Renal cortical epithelial cell (primary cell): Measurements from ENCODE around the gene BCL6B. TPM values are rescaled to one million over a fixed set of nuclear protein-coding genes. Genes with fewer than 3 reads are reported as not detected.
"Not testable (repeated sequence)": the region's sequence is repeated elsewhere in the genome, so short reads cannot be mapped to it uniquely, and the experiment has no call there.

Source experiments
- DNase-seq: peaks from one replicate; pipeline ENCODE4 v3.0.0-alpha.2; 2011; ENCODE audit warnings: low read depth
- total RNA-seq: library from RNA; depleted of rRNA; stranded (reverse); fragments of >200 nt; gene quantifications from 2 replicates; pipeline ENCODE4 v1.2.3, GENCODE V29; 2014

BCL6B gene
- total RNA-seq, 1 donor from 2014 or later = 0.05 TPM

DNA sequence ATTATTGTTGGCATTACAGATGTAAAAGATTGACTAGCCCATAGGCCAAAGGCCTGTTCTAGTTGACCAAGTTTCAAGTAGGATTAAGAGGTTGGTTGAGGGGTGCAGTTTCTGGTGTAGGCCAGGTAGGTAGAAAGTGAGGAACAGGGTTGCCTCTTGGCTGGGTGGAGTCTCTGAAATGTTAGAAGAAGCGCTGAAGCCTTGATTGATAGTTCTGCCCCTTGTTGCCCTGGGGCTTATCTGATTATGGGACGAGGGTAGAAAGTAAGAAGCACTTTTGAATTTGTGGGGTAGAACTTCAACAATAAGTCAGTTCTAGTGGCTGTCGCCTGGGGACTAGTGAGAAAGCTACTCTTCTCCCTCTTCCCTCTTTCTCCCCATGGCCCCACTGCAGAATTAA, 6.2 kb downstream of the BCL6B start:
- no peak for DNase-seq

DNA sequence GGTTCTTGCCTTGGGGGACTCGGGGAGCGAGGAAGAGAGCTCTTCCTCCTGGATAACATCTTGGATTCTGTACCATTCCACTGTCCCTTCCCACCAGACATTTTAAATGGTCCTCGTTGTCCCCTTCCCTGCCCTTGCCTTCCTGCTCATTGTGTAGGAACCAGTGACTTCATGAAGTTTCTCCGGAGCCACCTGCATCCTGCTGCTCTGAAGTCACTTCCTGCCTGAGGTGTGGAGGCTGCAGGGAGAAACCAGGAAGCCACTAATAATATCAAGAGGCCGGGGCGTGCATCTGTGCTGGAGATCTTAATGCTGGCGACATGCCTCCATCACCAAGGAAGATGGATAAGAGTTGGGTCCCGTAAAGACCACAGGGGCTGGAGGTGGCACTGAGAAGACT, 6.8 kb downstream of the BCL6B start:
- DNase-seq = no peak

DNA sequence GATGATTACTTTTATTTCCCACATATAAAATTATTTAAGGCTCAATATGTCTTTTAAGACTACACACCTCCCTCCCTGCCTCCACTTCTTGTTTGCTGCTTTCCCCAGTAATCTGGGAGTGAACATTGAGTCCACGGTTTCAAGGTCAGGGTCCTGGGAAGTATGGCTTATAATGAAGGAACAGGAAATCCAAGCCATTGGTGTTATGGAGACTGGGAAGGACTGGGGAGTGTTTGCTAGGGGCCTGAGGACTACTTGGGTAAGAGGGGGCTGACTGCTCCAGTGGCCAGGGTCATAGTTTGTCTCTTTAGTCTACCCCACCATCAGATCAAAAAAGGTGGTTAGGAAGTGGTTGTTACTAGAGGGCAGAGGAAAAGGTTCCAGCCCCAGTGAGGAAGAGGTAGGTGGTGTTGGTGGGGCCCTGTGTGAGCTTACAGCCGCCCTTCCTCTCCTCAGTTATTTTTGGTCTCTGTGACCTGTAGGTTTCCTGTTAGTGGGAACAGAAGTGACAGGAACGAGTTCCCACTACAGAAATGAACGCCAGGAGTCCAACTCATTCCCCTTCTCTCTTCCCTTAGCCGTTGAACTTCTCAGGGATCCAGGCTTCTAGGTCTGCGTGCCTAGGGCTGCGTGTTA, 12.2 kb downstream of the BCL6B start:
- no peak for DNase-seq

DNA sequence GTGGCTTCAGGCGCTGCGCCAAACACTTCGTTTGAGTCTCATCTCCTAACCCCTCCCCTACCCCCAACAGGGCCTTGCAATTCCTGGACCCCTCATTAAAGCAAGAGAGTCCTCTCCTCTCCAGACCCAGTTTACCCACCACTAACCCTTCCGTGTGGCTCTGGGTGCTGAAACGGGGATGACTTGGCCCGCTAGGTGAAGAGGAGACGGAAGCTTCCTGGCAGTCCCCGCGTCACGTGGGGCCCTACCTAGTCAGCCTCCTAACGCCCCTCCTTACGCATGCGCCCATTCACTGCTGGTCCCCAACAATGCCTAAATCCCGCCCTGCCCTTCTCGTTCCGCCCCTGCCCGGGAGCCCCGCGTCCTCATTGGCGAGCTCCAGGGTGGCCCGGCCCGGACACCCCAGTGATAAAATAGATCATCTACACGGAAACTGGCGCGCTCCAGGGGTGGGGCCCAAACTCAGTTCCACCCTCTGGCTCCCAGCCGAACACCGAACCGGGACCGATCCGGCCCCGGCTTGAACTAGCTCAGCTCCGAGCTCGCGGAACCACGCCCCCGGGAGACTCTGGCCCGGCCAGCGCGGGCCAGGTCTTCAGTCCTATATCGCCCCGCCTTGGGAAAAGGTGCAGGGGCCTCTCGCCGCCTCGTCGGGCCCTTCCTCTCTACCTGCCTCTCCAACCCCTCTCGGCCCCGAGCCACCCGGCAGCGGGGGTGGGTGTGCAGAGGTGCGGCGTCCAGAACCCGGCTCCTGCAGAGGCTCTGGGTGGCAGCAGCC, 12.9 kb downstream of the BCL6B start, which contains the start of gene SLC16A13:
Gene SLC16A13, plus strand, starts transcription at position 425 of the 778 bp plus-strand sequence. CDS start 368 bp downstream, outside the sequence.
- peak; percentile 93 for DNase-seq

DNA sequence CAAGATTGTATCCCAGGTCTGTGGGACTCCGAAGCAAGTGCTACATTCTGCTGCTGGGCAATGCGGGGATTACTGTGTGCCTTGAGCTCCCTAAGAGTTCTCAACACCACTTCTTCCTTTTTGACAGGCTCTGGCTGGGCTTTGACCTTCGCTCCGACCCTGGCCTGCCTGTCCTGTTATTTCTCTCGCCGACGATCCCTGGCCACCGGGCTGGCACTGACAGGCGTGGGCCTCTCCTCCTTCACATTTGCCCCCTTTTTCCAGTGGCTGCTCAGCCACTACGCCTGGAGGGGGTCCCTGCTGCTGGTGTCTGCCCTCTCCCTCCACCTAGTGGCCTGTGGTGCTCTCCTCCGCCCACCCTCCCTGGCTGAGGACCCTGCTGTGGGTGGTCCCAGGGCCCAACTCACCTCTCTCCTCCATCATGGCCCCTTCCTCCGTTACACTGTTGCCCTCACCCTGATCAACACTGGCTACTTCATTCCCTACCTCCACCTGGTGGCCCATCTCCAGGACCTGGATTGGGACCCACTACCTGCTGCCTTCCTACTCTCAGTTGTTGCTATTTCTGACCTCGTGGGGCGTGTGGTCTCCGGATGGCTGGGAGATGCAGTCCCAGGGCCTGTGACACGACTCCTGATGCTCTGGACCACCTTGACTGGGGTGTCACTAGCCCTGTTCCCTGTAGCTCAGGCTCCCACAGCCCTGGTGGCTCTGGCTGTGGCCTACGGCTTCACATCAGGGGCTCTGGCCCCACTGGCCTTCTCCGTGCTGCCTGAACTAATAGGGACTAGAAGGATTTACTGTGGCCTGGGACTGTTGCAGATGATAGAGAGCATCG, 15.4 kb downstream of the BCL6B start:
- DNase-seq = no peak

DNA sequence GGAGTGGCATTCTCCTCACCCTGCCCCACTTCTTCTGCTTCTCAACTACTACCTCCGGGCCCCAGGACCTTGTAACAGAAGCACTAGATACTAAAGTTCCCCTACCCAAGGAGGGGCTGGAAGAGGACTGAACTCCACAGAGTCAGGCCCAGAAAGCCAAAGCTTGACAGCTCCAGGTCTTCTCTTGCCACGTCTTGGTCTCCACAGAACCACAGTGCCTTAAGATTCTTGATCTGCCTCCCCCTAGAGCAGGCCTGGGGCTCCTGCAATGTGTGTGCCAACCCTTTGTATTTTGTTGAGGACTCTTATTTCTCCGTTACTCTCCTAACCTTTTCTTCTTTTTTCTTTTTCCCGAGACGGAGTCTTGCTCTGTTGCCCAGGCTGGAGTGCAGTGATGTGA, 17.0 kb downstream of the BCL6B start:
- no peak for DNase-seq

DNA sequence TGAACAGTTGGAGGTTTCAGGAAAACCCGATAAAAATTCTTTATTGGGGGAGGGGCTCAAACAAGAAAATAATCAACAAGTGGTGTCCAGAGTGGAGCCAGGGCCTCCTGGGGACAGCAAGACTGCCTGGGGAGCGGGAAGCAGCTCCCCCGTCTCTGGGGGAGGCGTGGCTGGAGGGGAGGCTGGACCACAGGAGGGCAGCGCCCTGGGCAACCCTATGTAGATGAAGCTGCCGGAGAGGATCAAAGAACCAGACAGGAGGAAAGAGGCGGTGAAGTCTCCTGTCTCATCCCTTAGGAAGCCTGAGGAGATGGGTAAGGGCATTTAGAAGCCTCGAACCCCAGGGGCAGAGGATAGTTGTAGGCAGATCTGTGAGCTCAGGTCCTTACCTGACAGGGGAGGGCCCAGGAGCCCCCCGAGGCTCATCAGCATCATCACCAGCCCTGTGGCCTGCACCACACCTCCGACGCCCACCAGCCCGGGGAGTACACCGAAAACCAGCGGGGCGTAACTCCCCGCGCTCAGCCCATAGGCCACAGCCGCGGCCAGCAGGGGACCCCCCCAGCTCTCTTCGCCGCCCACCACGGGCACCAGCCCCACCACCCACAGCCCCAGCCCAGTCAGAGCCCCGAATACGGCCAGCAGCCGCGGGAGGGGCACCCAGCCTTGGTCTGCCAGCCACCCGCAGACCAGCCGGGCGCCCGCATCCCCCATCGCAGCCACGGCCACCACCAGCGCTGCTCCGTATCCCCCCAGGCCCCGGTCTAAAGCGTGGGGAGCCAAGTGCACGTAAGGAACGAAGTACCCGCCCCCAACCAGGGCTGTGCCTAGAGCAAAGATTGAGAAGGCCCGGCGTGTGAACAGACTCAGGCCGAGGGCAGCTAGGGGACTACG, 19.0 kb downstream of the BCL6B start:
- no peak for DNase-seq

DNA sequence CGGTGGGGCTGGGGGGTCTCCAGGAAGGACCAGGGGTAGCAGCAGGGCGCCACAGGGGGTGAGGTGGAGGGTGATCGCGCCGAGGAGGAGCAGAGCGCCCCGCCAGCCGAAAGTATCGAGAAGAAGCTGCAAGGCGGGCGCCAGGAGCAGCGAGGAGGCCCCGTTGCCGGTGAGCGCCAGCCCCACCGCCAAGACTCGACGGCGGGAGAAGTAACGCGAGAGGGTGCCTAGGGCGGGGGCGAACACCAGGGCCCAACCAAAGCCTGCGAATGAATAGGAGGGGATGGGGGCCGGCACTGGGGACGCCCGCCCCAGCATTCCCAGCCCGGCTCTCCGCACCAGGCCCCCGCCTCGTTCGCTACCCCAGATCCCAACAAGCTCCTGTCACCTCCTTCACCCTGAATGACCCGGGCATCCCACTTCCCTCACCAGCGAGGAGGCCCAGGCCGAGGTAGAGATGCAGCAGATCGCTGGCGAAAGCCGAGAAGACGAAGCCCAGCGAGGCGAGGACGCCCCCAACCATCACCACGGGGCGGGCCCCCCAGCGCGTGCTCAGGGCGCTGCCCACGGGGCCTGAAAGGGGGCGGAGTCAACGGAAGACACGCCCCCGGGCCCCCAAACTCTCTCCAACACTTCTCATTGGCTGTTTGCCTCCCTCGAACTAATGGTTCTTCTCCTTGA, 19.8 kb downstream of the BCL6B start:
- DNase-seq = no peak

DNA sequence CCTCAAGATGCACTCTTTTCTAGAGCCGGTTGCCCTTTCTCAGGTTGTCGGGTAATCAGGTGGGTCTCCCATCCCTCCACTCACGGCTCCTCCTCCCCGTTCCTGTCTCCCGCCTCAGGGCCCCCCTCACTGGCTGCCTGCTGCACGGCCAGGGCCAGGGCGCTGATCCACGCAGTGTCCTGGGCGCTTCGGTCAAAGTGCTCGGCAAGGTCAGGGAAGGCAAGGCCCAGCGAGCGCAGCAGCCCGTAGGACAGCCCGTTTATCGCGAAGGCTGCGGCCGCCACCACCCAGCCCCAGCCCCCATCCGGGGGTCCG, 20.3 kb downstream of the BCL6B start:
- DNase-seq = no peak

DNA sequence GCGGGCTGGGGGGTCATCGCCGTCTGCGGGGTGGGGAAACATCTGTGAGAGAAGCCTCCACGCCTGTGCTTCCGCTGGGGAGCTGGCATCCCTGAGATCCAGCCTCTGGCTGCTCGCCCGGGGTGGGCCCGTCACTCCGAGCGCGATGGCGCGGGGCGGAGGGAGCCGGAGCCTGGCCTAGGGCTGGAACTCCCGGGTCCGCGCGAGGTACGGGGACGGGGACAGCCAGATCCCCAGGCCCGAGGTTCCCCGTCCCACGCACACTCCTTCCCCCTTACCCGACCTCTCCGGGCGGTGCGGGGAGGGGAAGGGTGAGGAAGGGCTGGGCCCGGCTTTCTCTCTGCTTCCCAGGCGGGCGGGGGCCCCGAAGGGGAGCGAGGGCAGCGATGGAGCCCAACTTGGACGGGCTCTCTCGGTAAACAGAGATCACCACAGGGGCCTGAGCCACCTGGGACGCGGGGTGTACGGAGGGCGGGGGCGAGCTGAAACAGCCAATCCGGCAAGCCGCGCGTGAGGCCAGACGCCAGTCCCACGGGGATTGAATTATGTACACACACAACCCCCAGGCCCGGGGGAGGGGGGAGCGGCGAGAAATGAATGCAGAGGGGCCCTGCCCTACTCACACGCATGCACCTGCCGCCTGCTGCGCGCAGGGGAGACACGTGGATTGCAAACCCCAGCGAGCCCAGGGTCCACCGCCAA, 20.8 kb downstream of the BCL6B start, which contains the start of gene SLC16A11:
Gene SLC16A11, minus strand, starts transcription at position 596 of the 702 bp plus-strand sequence. Its CDS starts 579 bp downstream, at position 17.
- no peak for DNase-seq

DNA sequence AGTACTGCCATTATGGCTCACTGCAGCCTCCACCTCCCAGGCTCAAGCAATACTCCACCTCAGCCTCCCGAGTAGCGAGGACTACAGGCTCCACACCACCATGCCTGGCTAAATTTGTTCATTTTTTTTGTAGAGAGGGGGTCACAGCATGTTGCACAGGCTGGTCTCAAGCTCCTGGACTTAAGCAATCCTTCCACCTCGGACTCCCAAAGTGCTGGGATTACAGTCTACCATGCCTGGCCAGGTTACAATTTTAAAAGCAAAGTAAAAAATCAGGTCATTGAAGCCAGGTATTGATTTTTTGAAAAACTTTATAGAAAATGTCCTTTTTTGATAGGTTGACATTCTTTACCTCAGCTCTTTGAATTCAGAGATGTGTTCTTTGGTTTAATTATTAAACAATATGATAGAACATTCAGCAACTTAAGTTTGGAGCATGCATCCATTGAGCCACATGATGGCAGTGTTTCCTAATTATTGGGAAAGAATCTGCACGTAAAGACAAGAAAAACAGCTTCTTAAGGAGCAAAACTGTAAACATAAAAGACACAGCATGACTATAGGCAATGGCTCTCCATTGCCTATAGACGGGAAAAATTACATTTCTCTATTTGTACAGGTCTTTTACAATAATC, 22.8 kb downstream of the BCL6B start:
- DNase-seq = peak; percentile 92

DNA sequence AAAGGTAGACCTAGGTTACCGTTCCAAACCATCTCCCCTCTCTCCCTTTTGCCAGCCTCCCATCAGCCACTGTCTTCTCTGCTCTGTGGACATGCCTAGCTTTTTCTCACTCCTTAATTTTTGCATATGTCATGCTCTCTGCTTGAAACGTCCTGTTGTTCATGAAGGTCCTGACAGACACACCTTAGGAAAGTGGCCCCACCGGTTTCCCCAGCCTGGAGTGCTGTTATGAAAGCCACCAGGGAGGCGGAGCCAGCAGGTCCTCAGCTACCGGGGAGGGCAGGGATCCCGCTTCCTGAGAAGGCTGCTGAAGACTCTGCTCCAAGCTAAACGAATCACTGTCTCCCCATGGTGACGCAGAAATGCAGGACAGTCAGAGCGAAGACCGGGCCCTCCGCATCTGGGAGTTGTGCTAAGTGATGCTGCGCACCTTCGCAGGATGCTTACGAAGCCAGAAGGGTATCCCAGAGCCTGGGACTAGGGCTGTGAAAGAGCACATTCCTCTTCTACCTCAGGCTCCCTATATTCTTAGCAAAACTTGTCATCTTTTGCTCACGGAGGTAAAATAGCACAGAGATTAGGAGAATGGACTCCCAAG, 23.4 kb downstream of the BCL6B start:
- DNase-seq = no peak

DNA sequence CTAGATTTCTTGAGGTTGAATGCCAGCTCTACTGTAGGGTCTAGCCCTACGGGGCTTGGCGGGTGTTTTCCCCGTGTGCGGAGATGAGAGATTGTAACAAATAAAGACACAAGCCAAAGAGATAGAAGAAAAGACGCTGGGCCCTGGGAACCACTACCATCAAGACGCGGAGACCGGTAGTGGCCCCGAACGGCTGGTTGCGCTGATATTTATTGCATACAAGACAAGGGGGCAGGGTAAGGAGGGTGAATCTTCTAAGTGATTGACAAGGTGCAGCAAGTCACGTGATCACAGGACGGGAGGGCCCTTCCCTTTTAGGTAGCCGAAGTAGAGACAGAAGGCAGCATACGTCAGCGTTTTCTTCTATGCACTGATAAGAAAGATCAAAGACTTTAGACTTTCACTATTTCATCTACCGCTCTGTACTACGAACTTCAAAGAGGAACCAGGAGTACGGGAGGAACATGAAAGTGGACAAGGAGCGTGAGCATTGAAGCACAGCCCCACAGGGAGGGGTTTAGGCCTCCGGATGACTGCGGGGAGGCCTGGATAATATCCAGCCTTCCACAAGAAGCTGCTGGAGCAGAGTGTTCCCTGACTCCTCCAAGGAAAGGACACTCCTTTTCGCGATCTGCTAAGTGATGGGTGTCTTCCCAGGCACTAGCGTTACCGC, 24.0 kb downstream of the BCL6B start:
- DNase-seq = not testable (repeated sequence)

DNA sequence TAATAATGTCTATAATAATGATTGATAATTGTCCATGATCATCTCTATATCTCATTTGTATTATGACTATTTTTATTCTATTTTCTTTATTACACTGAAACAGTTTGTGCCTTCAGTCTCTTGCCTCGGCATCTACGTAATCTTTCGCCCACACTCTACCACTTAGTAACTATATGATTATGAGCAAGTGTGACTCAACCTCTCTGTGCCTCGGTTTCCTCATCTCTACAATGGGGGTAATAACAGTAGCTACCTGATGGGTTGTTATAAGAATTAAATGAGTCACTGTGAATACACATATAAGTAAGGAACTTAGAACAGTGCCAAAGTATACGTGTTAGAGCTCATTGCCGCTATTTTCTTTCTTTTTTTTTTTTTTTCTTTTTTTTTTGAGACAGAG, 24.7 kb downstream of the BCL6B start:
- DNase-seq = no peak

DNA sequence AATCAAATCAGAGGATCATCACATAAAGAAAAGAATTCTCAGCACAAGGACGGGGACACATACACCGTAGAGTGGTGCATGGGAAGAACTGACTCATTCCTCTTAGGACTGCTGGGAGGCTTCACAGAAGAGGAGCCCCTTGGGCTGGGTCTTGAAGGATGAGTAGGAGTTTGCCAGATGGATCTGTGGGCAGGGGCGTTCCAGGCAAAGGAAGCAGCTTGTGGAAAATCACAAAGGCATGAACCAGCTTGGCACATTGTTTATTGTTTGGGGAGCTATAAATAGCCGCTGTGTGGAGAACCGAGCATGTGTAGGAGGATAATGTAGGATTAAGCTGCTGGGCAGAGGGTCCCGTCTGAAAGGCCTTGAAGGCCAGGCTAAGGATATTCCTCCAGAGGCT, 26.1 kb downstream of the BCL6B start:
- DNase-seq = no peak

DNA sequence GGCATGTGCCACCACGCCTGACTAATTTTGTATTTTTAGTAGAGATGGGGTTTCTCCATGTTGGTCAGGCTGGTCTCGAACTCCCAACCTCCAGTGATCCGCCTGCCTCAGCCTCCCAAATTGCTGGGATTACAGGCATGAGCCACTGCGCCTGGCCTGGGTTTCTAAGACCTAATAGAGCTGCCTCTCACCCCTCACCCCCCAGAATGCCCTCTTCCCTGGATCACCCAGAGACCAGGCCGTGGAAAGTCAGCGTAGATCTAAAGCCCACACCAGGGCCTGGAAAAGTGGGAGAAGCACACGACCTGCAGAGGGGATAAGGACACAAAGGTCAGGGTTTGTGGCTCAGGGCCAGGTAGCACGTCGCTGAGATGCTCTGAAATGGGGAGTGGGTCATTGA, 27.7 kb downstream of the BCL6B start:
- DNase-seq = not testable (repeated sequence)

DNA sequence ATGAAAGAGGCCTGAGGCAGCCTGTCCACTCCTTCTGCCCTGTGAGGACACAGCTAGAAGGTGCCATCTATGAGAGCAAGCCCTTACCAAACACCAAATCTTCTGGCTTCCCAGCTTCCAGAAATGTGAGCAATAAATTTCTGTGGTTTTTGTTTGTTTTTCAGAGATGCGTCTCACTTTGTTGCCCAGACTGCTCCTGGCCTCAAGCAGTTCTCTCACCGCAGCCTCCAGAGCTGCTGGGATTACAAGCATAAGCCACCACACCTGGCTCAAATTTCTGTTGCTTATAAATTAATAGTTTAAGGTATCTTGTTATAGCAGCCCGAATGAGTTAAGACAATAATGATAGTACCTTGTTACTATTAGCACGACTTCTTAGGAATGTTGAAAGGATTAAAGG, 33.5 kb downstream of the BCL6B start:
- DNase-seq = peak; percentile 61

DNA sequence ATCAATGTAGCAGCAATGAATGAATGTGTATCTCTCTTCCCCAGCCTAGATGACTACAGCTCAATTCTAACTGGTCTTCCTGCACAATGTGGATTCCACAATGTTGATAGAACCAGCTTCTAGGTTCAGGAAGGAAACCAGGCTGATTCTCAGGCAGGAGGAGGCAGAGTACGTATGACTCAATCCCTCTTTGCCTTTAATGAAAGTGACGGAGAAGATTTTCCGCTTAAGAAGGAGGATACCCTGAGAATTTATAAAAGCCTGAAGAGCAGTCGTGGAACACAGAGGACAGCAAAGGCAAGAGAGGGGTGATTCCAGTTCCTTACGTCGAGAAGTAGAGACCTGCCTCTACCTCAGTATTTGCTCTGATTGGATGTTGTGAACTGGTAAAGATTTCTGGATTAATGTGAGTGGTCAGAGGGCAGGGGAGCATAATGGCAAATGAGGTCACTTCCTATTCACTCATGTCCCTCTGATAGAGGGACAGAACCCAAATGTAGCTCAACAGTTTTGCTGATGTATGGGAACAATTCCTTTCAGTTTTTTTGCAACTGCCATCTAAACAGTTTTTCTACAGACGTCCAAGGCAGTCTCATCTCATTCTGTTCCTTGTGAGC, 36.1 kb downstream of the BCL6B start:
- DNase-seq = no peak
